Astrocyte (in vitro differentiated cells and primary cell): ENCODE results near the gene ATP13A4. TPM values are rescaled to one million over a fixed set of nuclear protein-coding genes. Genes with fewer than 3 reads are reported as not detected.

Source experiments
- DNase-seq: peaks from one replicate; pipeline ENCODE4 v3.0.0-alpha.2; 2010; ENCODE audit warnings: low read depth
- FAIRE-seq: peaks from 2 replicates; lab custom pipeline; 2011; peaks lifted over from hg19 to GRCh38; lab: Jason Lieb, UNC
- H2AFZ ChIP-seq: 2 replicates; pipeline ENCODE4 v1.6.0; 2012; ENCODE audit warnings: low read depth, low read length, inconsistent platforms
- H3K27ac ChIP-seq: 2 replicates; pipeline ENCODE4 v1.5.1; 2011; ENCODE audit warnings: low read depth, low read length, inconsistent platforms
- H3K27me3 ChIP-seq: 2 replicates; pipeline ENCODE4 v1.6.0; 2011; ENCODE audit warnings: low read length, inconsistent platforms; ENCODE audit not compliant: insufficient read depth
- H3K36me3 ChIP-seq: 2 replicates; pipeline ENCODE4 v1.5.1; 2011; ENCODE audit warnings: low read length, inconsistent platforms; ENCODE audit not compliant: insufficient read depth
- H3K4me1 ChIP-seq: 2 replicates; pipeline ENCODE4 v1.5.1; 2011; ENCODE audit warnings: low read length, inconsistent platforms; ENCODE audit not compliant: insufficient read depth
- H3K4me2 ChIP-seq: 2 replicates; pipeline ENCODE4 v1.6.0; 2012; ENCODE audit warnings: low read length, inconsistent platforms
- H3K4me3 ChIP-seq: 2 replicates; pipeline ENCODE4 v1.5.1; 2011; ENCODE audit warnings: low read depth, mild to moderate bottlenecking, low read length, inconsistent platforms; ENCODE audit not compliant: insufficient read depth
- H3K79me2 ChIP-seq: 2 replicates; pipeline ENCODE4 v1.6.0; 2012; ENCODE audit warnings: mild to moderate bottlenecking, low read length, inconsistent platforms; ENCODE audit not compliant: insufficient read depth
- H3K9ac ChIP-seq: 2 replicates; pipeline ENCODE4 v1.6.0; 2012; ENCODE audit warnings: mild to moderate bottlenecking, low read length, inconsistent platforms
- H3K9me3 ChIP-seq: 2 replicates; pipeline ENCODE4 v1.5.1; 2012; ENCODE audit warnings: low read depth, mild to moderate bottlenecking, low read length, inconsistent platforms; ENCODE audit not compliant: insufficient read depth
- H4K20me1 ChIP-seq: 2 replicates; pipeline ENCODE4 v1.6.0; 2012; ENCODE audit warnings: low read length, inconsistent platforms; ENCODE audit not compliant: insufficient read depth
- H3K27ac Mint-ChIP-seq: one replicate; pipeline ENCODE4 v1.8.0; 2021; ENCODE audit warnings: mild to moderate bottlenecking, mixed read lengths; ENCODE audit not compliant: unreplicated experiment
- H3K27me3 Mint-ChIP-seq: one replicate; pipeline ENCODE4 v1.8.0; 2021; ENCODE audit warnings: low read depth, mixed read lengths; ENCODE audit not compliant: unreplicated experiment
- H3K36me3 Mint-ChIP-seq: one replicate; pipeline ENCODE4 v1.8.0; 2021; ENCODE audit warnings: low read depth, mixed read lengths; ENCODE audit not compliant: unreplicated experiment
- H3K4me1 Mint-ChIP-seq: one replicate; pipeline ENCODE4 v1.8.0; 2021; ENCODE audit warnings: low read depth, mixed read lengths; ENCODE audit not compliant: unreplicated experiment
- H3K4me3 Mint-ChIP-seq: one replicate; pipeline ENCODE4 v1.8.0; 2021; ENCODE audit warnings: mild to moderate bottlenecking, moderate library complexity, mixed read lengths; ENCODE audit not compliant: unreplicated experiment
- H3K9me3 Mint-ChIP-seq: one replicate; pipeline ENCODE4 v1.8.0; 2021; ENCODE audit warnings: mild to moderate bottlenecking, mixed read lengths; ENCODE audit not compliant: unreplicated experiment
- CTCF ChIP-seq: IDR thresholded peaks from 2 replicates; pipeline ENCODE4 v1.5.1; 2011; ENCODE audit warnings: low read depth, mild to moderate bottlenecking, inconsistent platforms, low read length, moderate library complexity; ENCODE audit not compliant: insufficient read depth
- EZH2 ChIP-seq: IDR thresholded peaks from 2 replicates; pipeline ENCODE4 v1.6.1; 2012; ENCODE audit warnings: mild to moderate bottlenecking, low read length, inconsistent platforms; ENCODE audit not compliant: insufficient read depth
- total RNA-seq: library from RNA; stranded (reverse); gene quantifications from 2 replicates; pipeline ENCODE4 v1.2.1, GENCODE V29; 2021

Gene ATP13A4
- total RNA-seq, 1 donor from 2014 or later = 0.34 TPM

GRCh38 chr3:193465992-193466608 is 88.6 kb downstream of the ATP13A4 start:
- H3K27ac Mint-ChIP-seq = no peak overlapping the region
- no peak for FAIRE-seq

GRCh38 chr3:193464889-193465288 is 89.8 kb downstream of the ATP13A4 start:
- Histone ChIP-seq H3K36me3 (no peaks in the 10 kb centered on the region), H3K4me2 (no peak overlapping the region), H3K27ac (no peak overlapping the region), H3K27me3 (no peaks in the 10 kb centered on the region), H3K4me1 (no peaks in the 10 kb centered on the region), H2AFZ (no peak overlapping the region), H3K9ac (no peak overlapping the region), H3K79me2 (no peaks in the 10 kb centered on the region), H3K9me3 (no peaks in the 10 kb centered on the region), H4K20me1 (no peaks in the 10 kb centered on the region), H3K4me3 (no peak overlapping the region)
- Mint-ChIP-seq H3K4me3 (no peak overlapping the region), H3K36me3 (no peaks in the 10 kb centered on the region), H3K27ac (no peak overlapping the region), H3K4me1 (peaks cover 2% of the 10 kb centered on the region), H3K27me3 (peaks cover 2% of the 10 kb centered on the region), H3K9me3 (no peaks in the 10 kb centered on the region)
- TF ChIP-seq EZH2 = no peak
- TF ChIP-seq CTCF = no peak
- FAIRE-seq (no peak), DNase-seq (no peak)

More at GRCh38 chr3:193465992-193466608, 88.6 kb downstream of the ATP13A4 start:
- Histone ChIP-seq H4K20me1 (no peaks in the 10 kb centered on the region), H3K9me3 (no peaks in the 10 kb centered on the region), H3K4me2 (no peak overlapping the region), H2AFZ (no peak overlapping the region), H3K27ac (no peak overlapping the region), H3K4me3 (no peak overlapping the region), H3K9ac (no peak overlapping the region), H3K27me3 (no peaks in the 10 kb centered on the region), H3K79me2 (no peaks in the 10 kb centered on the region), H3K36me3 (no peaks in the 10 kb centered on the region), H3K4me1 (no peaks in the 10 kb centered on the region)
- TF ChIP-seq CTCF = no peak
- no peak for TF ChIP-seq EZH2
- no peaks in the 10 kb centered on the region for H3K9me3 Mint-ChIP-seq
- no peaks in the 10 kb centered on the region for H3K36me3 Mint-ChIP-seq
- no peaks in the 10 kb centered on the region for H3K4me1 Mint-ChIP-seq
- DNase-seq = no peak
- H3K4me3 Mint-ChIP-seq = no peak overlapping the region
- peaks cover 4% of the 10 kb centered on the region for H3K27me3 Mint-ChIP-seq

- FAIRE-seq = no peak
These were observed 97.2 kb downstream of the ATP13A4 start for GRCh38 chr3:193457526-193457925.

More at GRCh38 chr3:193457526-193457925, 97.2 kb downstream of the ATP13A4 start:
- Histone ChIP-seq H3K4me1 (no peaks in the 10 kb centered on the region), H4K20me1 (no peaks in the 10 kb centered on the region), H3K27ac (no peak overlapping the region), H3K4me3 (no peak overlapping the region), H3K4me2 (no peak overlapping the region), H3K27me3 (peaks cover 2% of the 10 kb centered on the region), H3K36me3 (no peaks in the 10 kb centered on the region), H3K9me3 (no peaks in the 10 kb centered on the region), H3K79me2 (no peaks in the 10 kb centered on the region), H2AFZ (no peak overlapping the region), H3K9ac (no peak overlapping the region)
- Mint-ChIP-seq H3K27ac (no peak overlapping the region), H3K4me3 (no peak overlapping the region), H3K27me3 (peaks cover 5% of the 10 kb centered on the region), H3K9me3 (no peaks in the 10 kb centered on the region), H3K4me1 (peaks cover 2% of the 10 kb centered on the region), H3K36me3 (no peaks in the 10 kb centered on the region)
- DNase-seq = no peak
- TF ChIP-seq EZH2 (no peak), CTCF (no peak)
